ENCODE measurements around the gene PITPNC1.

PITPNC1 gene

GRCh38 chr17:67565068-67565467 is 188.0 kb downstream of the PITPNC1 start:
- H3K9me3 ChIP-seq (replicated peaks; ENCODE audit: low read length), result no peaks in the 10 kb centered on the region
- H3K4me2 ChIP-seq (ENCODE audit: low read length), result no peak overlapping the region
- no peak overlapping the region for H3K9ac ChIP-seq (ENCODE audit: low read depth, low read length)
- no peaks in the 10 kb centered on the region for H3K36me3 ChIP-seq (ENCODE audit: insufficient read depth, low read length)
- H3K27me3 ChIP-seq (ENCODE audit: control insufficient read depth, insufficient read depth, low read length), result no peaks in the 10 kb centered on the region
- no peak overlapping the region for H3K4me3 ChIP-seq (ENCODE audit: low read length)
- no peaks in the 10 kb centered on the region for H3K4me1 ChIP-seq (ENCODE audit: control insufficient read depth, insufficient read depth, low read length)

DNA sequence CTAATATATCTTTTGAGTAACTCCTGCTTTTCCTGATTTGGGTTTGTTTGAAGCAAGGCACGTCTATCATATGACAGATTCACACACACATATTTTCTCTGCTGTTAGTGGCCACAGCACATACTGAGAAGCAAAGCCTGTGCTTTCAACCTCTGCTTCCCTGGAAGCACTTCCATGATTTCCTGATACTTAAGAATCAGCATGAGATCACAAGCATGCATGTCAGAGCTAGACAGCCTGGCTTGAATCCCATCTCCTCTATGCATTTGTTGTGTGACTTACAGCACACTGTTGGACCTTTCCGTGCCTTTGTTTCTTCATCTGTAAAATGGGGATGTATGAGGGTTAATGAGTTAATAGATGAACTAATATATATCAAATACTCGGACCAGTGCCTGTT is 189.6 kb downstream of the PITPNC1 start:
- H3K36me3 ChIP-seq (ENCODE audit: insufficient read depth, low read length), result no peaks in the 10 kb centered on the region
- H3K9ac ChIP-seq (ENCODE audit: low read depth, low read length), result no peak overlapping the region
- no peaks in the 10 kb centered on the region for H3K9me3 ChIP-seq (replicated peaks; ENCODE audit: low read length)
- no peak overlapping the region for H3K4me2 ChIP-seq (ENCODE audit: low read length)
- no peak overlapping the region for H3K4me3 ChIP-seq (ENCODE audit: low read length)
- H3K4me1 ChIP-seq (ENCODE audit: control insufficient read depth, insufficient read depth, low read length), result no peaks in the 10 kb centered on the region
- no peaks in the 10 kb centered on the region for H3K27me3 ChIP-seq (ENCODE audit: control insufficient read depth, insufficient read depth, low read length)

DNA sequence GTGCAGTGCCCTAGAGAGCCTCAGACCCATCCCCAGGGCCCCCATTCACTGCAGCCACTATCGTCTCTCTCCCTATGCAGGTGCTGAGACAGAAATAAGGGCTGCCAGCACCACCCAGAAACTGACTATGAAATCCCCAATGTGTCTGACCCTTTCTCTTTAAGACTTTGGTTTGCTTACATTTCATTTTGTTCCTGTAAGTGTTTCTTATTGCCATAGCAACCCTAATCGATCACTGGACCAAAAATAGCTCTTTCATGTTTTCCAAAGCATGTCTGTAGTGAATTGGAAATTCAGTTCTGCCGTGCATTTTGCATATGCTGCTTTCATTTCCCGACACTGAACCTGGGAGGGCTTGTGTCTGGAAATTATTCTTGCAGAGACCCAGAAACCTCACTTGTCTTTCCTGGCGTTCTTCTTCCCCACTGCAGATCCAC is 192.0 kb downstream of the PITPNC1 start:
- Histone ChIP-seq H3K4me2 (ENCODE audit: low read length) (no peak overlapping the region), H3K36me3 (ENCODE audit: insufficient read depth, low read length) (no peaks in the 10 kb centered on the region), H3K9ac (ENCODE audit: low read depth, low read length) (no peak overlapping the region), H3K4me1 (ENCODE audit: control insufficient read depth, insufficient read depth, low read length) (no peaks in the 10 kb centered on the region), H3K9me3 (replicated peaks; ENCODE audit: low read length) (no peaks in the 10 kb centered on the region), H3K4me3 (ENCODE audit: low read length) (no peak overlapping the region), H3K27me3 (ENCODE audit: control insufficient read depth, insufficient read depth, low read length) (no peaks in the 10 kb centered on the region)

DNA sequence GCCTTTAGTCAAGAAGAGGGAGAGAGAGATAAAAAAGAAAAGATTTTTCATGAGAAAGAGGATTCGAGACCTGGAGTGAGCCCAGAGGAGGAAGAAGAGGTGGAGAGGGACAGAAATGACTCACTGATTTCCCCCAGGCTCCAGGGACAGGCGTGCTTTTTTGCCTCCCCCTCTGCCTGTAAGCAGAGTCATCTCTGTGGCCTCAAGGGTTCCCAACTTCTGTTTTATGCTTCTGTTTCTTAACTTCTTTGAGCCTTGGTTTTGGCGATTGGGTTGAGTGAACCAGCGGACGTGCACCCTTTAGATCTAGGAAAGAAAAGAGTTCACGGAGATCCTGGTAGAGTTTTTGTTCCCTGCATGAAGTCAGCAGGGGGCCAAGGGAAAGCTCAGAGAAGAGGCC is 192.8 kb downstream of the PITPNC1 start:
- H3K4me3 ChIP-seq (ENCODE audit: low read length), result no peak overlapping the region
- no peaks in the 10 kb centered on the region for H3K27me3 ChIP-seq (ENCODE audit: control insufficient read depth, insufficient read depth, low read length)
- H3K9me3 ChIP-seq (replicated peaks; ENCODE audit: low read length), result no peaks in the 10 kb centered on the region
- H3K4me1 ChIP-seq (ENCODE audit: control insufficient read depth, insufficient read depth, low read length), result no peaks in the 10 kb centered on the region
- no peak overlapping the region for H3K9ac ChIP-seq (ENCODE audit: low read depth, low read length)
- no peak overlapping the region for H3K4me2 ChIP-seq (ENCODE audit: low read length)
- no peaks in the 10 kb centered on the region for H3K36me3 ChIP-seq (ENCODE audit: insufficient read depth, low read length)

DNA sequence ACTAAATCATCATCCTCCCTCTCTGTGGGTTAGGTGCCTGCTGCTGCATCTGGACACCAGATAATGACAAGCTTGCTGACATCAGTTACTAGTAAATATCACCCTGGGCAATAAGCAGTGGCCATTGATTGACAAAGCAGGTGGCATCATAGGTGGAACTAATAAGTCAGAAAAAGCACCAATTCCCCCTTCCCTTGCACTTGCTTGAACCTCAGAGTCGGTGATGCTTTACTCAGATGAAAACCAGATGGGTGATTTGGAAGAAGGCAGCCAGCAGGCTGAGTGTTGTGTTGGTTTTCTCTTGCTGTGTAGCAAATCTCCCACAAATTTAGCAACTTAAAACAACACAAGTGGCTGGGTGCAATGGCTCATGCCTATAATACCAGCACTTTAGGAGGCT is 193.7 kb downstream of the PITPNC1 start:
- Histone ChIP-seq H3K4me2 (ENCODE audit: low read length) (no peak overlapping the region), H3K9ac (ENCODE audit: low read depth, low read length) (no peak overlapping the region), H3K9me3 (replicated peaks; ENCODE audit: low read length) (no peaks in the 10 kb centered on the region), H3K4me1 (ENCODE audit: control insufficient read depth, insufficient read depth, low read length) (no peaks in the 10 kb centered on the region), H3K4me3 (ENCODE audit: low read length) (no peak overlapping the region), H3K27me3 (ENCODE audit: control insufficient read depth, insufficient read depth, low read length) (no peaks in the 10 kb centered on the region), H3K36me3 (ENCODE audit: insufficient read depth, low read length) (no peaks in the 10 kb centered on the region)

- H3K4me2 ChIP-seq (ENCODE audit: low read length), result no peak overlapping the region
- H3K9ac ChIP-seq (ENCODE audit: low read depth, low read length), result no peak overlapping the region
- no peaks in the 10 kb centered on the region for H3K9me3 ChIP-seq (replicated peaks; ENCODE audit: low read length)
- H3K27me3 ChIP-seq (ENCODE audit: control insufficient read depth, insufficient read depth, low read length), result no peaks in the 10 kb centered on the region
- no peak overlapping the region for H3K4me3 ChIP-seq (ENCODE audit: low read length)
- H3K4me1 ChIP-seq (ENCODE audit: control insufficient read depth, insufficient read depth, low read length), result no peaks in the 10 kb centered on the region
- H3K36me3 ChIP-seq (ENCODE audit: insufficient read depth, low read length), result no peaks in the 10 kb centered on the region
Measured at GRCh38 chr17:67571478-67571877, 194.4 kb downstream of the PITPNC1 start.

DNA sequence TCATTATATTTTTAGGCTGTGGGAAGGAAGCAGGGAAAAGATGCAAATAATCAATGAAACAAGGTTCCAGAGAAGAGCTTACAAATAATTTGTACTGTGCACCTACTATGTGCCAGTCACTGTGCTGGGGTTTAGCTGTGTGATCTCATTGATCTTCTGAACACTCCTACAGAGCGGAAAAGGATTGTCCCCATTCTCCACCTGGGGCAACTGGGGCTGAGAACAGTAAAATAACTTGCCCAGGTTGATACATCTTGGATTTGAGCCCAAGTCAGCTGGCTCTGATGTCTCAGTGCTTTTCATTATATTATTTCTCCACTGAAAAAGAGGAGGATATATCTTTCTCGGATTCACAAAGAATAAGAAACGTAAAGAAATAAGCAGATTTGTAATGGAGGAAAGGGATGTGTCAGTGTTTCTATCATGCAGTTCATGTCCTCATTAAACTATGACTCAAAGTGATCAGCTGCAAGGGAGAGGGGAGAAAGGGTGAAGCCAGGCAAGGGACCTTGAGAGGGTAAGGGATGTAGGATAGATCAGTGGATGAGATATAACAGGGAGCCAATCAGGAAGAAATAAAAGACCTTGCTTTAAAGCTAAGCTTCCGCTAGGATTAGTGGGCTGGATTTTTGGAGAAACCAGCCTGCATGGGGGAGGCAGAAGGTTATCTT is 197.0 kb downstream of the PITPNC1 start:
- H3K9ac ChIP-seq (ENCODE audit: low read depth, low read length), result no peak overlapping the region

GRCh38 chr17:67574658-67575293 is 197.7 kb downstream of the PITPNC1 start:
- no peaks in the 10 kb centered on the region for H3K4me1 ChIP-seq (ENCODE audit: control insufficient read depth, insufficient read depth, low read length)
- no peak overlapping the region for H3K9ac ChIP-seq (ENCODE audit: low read depth, low read length)
- no peak overlapping the region for H3K4me3 ChIP-seq (ENCODE audit: low read length)
- no peak overlapping the region for H3K4me2 ChIP-seq (ENCODE audit: low read length)
- peaks cover 5% of the 10 kb centered on the region for H3K36me3 ChIP-seq (ENCODE audit: insufficient read depth, low read length)
- H3K27me3 ChIP-seq (ENCODE audit: control insufficient read depth, insufficient read depth, low read length), result no peaks in the 10 kb centered on the region
- H3K9me3 ChIP-seq (replicated peaks; ENCODE audit: low read length), result no peaks in the 10 kb centered on the region

More for the DNA sequence above, 197.0 kb downstream of the PITPNC1 start:
- H3K4me2 ChIP-seq (ENCODE audit: low read length), result no peak overlapping the region
- no peaks in the 10 kb centered on the region for H3K4me1 ChIP-seq (ENCODE audit: control insufficient read depth, insufficient read depth, low read length)
- H3K9me3 ChIP-seq (replicated peaks; ENCODE audit: low read length), result no peaks in the 10 kb centered on the region
- no peak overlapping the region for H3K4me3 ChIP-seq (ENCODE audit: low read length)
- no peaks in the 10 kb centered on the region for H3K27me3 ChIP-seq (ENCODE audit: control insufficient read depth, insufficient read depth, low read length)
- peaks cover 5% of the 10 kb centered on the region for H3K36me3 ChIP-seq (ENCODE audit: insufficient read depth, low read length)

DNA sequence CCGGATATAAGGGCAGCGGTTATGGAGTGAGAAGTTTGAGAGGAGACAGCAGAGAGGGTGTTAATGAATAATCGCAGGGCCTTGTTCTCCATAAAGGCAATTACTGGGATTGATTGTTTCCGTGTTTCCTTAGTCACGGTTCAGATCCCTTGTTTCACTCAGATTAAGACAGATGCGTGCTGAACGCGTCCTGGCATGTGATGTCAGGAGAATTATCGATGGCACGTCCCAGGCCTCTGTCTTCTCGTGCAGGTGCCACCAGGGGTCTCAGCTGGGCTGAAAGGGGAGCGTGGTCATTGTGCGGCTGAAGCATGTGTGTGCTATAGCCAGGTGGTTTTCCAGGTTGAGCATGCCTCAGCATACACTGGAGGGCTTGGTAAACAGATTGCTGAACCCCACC is 198.2 kb downstream of the PITPNC1 start:
- Histone ChIP-seq H3K4me1 (ENCODE audit: control insufficient read depth, insufficient read depth, low read length) (no peaks in the 10 kb centered on the region), H3K9ac (ENCODE audit: low read depth, low read length) (no peak overlapping the region)

GRCh38 chr17:67576471-67577115 is 199.5 kb downstream of the PITPNC1 start:
- Histone ChIP-seq H3K27me3 (ENCODE audit: control insufficient read depth, insufficient read depth, low read length) (no peaks in the 10 kb centered on the region), H3K9me3 (replicated peaks; ENCODE audit: low read length) (no peaks in the 10 kb centered on the region), H3K4me3 (ENCODE audit: low read length) (no peak overlapping the region), H3K4me2 (ENCODE audit: low read length) (no peak overlapping the region), H3K9ac (ENCODE audit: low read depth, low read length) (no peak overlapping the region), H3K36me3 (ENCODE audit: insufficient read depth, low read length) (peaks cover 5% of the 10 kb centered on the region), H3K4me1 (ENCODE audit: control insufficient read depth, insufficient read depth, low read length) (no peaks in the 10 kb centered on the region)

More for the DNA sequence above, 198.2 kb downstream of the PITPNC1 start:
- no peaks in the 10 kb centered on the region for H3K27me3 ChIP-seq (ENCODE audit: control insufficient read depth, insufficient read depth, low read length)
- no peak overlapping the region for H3K4me3 ChIP-seq (ENCODE audit: low read length)
- H3K9me3 ChIP-seq (replicated peaks; ENCODE audit: low read length), result no peaks in the 10 kb centered on the region
- peaks cover 5% of the 10 kb centered on the region for H3K36me3 ChIP-seq (ENCODE audit: insufficient read depth, low read length)
- H3K4me2 ChIP-seq (ENCODE audit: low read length), result no peak overlapping the region

DNA sequence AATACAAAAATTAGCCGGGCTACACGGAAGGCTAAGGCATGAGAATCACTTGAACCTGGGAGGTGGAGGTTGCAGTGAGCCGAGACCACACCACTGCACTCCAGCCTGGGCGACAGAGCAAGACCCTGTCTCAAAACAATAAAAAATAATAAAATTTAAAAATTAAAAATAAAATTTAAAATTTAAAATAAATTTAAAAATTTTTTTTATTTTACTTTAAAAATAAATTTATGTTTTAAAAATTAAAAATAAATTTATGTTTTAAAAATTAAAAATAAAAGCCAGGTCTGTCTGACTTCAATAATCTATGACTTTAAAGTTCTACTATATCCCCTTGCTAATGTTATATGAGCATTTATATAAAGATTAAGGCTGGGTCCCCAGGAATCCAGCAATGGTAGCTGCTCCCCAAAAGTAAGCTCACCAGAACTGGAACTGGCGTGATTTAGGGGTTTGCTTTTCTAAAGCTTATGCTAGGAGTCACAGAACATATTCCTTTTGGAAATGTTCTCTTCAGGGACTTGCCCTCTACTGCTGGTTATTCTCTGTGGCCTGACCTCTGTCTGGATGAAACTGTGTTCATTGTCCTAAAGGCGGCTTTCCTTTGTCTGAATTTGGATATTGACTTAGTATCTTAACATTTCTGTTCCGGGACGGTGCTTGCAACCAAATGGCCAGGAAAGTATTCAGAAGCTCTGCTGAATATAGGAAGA is 200.5 kb downstream of the PITPNC1 start:
- no peaks in the 10 kb centered on the region for H3K27me3 ChIP-seq (ENCODE audit: control insufficient read depth, insufficient read depth, low read length)
- H3K36me3 ChIP-seq (ENCODE audit: insufficient read depth, low read length), result peaks cover 5% of the 10 kb centered on the region
- H3K4me3 ChIP-seq (ENCODE audit: low read length), result no peak overlapping the region
- H3K4me1 ChIP-seq (ENCODE audit: control insufficient read depth, insufficient read depth, low read length), result no peaks in the 10 kb centered on the region
- H3K9me3 ChIP-seq (replicated peaks; ENCODE audit: low read length), result no peaks in the 10 kb centered on the region
- H3K9ac ChIP-seq (ENCODE audit: low read depth, low read length), result no peak overlapping the region
- no peak overlapping the region for H3K4me2 ChIP-seq (ENCODE audit: low read length)

Data from skeletal muscle satellite cell (primary cell).